Psoas muscle (tissue), 8 donors: Measurements from ENCODE around the gene ANKRD36C. TPM values are rescaled to one million over a fixed set of nuclear protein-coding genes. Genes with fewer than 3 reads are reported as not detected.
"Not testable (repeated sequence)": the region's sequence is repeated elsewhere in the genome, so short reads cannot be mapped to it uniquely, and the experiment has no call there.

ENCODE experiments used
- ATAC-seq, 4 donors: fragments of 200-7000 bp; cut with Tn5 transposase; one replicate each; pipeline ENCODE4 v1.9.1; 2020; ENCODE audit warnings: moderate library complexity in 3 of 4, mild to moderate bottlenecking in 2 of 4
- DNase-seq, 2 donors: peaks; one replicate each; pipeline ENCODE4 v3.0.0-alpha.2; 2020
- H3K27ac ChIP-seq: fragments of 200-600 bp; one replicate; pipeline ENCODE4 v1.8.0; 2022
- H3K27me3 ChIP-seq, 3 donors: fragments of 200-600 bp in 1 of 3; one replicate each; pipeline versions ENCODE4 v1.6.1 to v1.8.0; 2013 to 2022; ENCODE audit warnings: low read length in 2 of 3, mild to moderate bottlenecking in 2 of 3, moderate library complexity in 1 of 3; ENCODE audit not compliant: insufficient read depth in 3 of 3
- H3K36me3 ChIP-seq, 2 donors: fragments of 200-600 bp in 1 of 2; one replicate each; pipeline versions ENCODE4 v1.6.1 to v1.8.0; 2013 to 2022; ENCODE audit warnings: low read depth in 1 of 2, mild to moderate bottlenecking in 1 of 2, moderate library complexity in 1 of 2; ENCODE audit not compliant: insufficient read depth in 1 of 2
- H3K4me1 ChIP-seq: fragments of 200-600 bp; one replicate; pipeline ENCODE4 v1.8.0; 2022
- H3K4me3 ChIP-seq: fragments of 200-600 bp; one replicate; pipeline ENCODE4 v1.8.0; 2022; ENCODE audit warnings: mild to moderate bottlenecking
- H3K9me3 ChIP-seq: fragments of 200-600 bp; one replicate; pipeline ENCODE4 v1.8.0; 2022
- CTCF ChIP-seq: fragments of 200-600 bp; IDR thresholded peaks from one replicate; pipeline ENCODE4 v1.8.0; 2022; ENCODE audit warnings: antibody characterized with exemption
- WGBS, 3 donors: extraction: QIAGEN DNeasy Blood & Tissue Kit; methylation state at CpG; one replicate each; pipeline versions ENCODE4 v1.1.6 to v1.1.7; 2013; 5-methylcytosine and 5-hydroxymethylcytosine counted together
- intact Hi-C, 2 donors: fragments of 100-400 bp; cut with DNase I; formaldehyde crosslinking; loops; one replicate each; pipeline versions ENCODE4 v1.11.0 to v1.14.2; 2022
- polyA plus RNA-seq, 3 donors: library from polyadenylated mRNA; stranded (reverse); fragments of 200-250 nt; gene quantifications; one replicate each; pipeline ENCODE4 v1.2.3, GENCODE V29; 2013
- total RNA-seq, 4 donors: library from RNA; stranded (reverse); fragmentation: NEBNext Ultra II Directional in 2 of 4; extraction: Animal tissue kit (Norgen Biotek cat#: 25700) in 2 of 4; gene quantifications; one replicate each; pipeline versions ENCODE4 v1.2.1 to v1.2.4, GENCODE V29; 2021 to 2023
- donor health status: healthy with polysubstance abuse.
- donor health status: DM: no; HTN: no; CAD: no; lungs with moderate emphysema.
- donor health status: Bipolar disorder and iron deficiency.
- donor health status: healthy.
- donor health status: DM: yes; HTN: yes; CAD: no.
- donor health status: DM: no; HTN: no; CAD: no.
- donor health status: DM: no; HTN: no; CAD: no.
- donor health status: DM: yes; HTN: yes; CAD: no.

The ANKRD36C gene
- total and polyA plus RNA-seq, 7 donors, result 0.16 to 5.0 (median 1.1) TPM

- no peak for ATAC-seq
- WGBS, 3 donors, result 92 to 95% (median 93%) methylated on average over 8 of the region's 8 CpGs
- intact Hi-C loops, result no loop called here
Measured at GRCh38 chr2:95836151-95836550, 155.5 kb downstream of the ANKRD36C start.

GRCh38 chr2:95834077-95835013 lies 157.3 kb downstream of the ANKRD36C start:
- intact Hi-C loops, H3K4me1 ChIP-seq, H3K4me3 ChIP-seq, ATAC-seq, H3K9me3 ChIP-seq, H3K27me3 ChIP-seq, DNase-seq, H3K27ac ChIP-seq: not testable (repeated sequence)
- WGBS, 3 donors, result 97 to 99% (median 98%) methylated on average over 12 of the region's 12 CpGs
- H3K36me3 ChIP-seq, result peaks cover 0 to 10% of the 10 kb centered on the region in 2 donors

More at GRCh38 chr2:95836151-95836550, 155.5 kb downstream of the ANKRD36C start:
- TF ChIP-seq CTCF, result no peak
- no peaks in the 10 kb centered on the region for H3K4me1 ChIP-seq
- H3K36me3 ChIP-seq, result peaks cover 0 to 10% of the 10 kb centered on the region in 2 donors
- DNase-seq, result no peak
- no peak overlapping the region for H3K27ac ChIP-seq
- no peak overlapping the region for H3K4me3 ChIP-seq
- no peaks in the 10 kb centered on the region for H3K27me3 ChIP-seq
- H3K9me3 ChIP-seq, result no peaks in the 10 kb centered on the region

- intact Hi-C loops, H3K27me3 ChIP-seq, DNase-seq, H3K4me3 ChIP-seq, H3K27ac ChIP-seq, ATAC-seq, H3K4me1 ChIP-seq, H3K36me3 ChIP-seq: not testable (repeated sequence)
- peaks cover 41% of the 10 kb centered on the region for H3K9me3 ChIP-seq
- 92 to 93% (median 93%) methylated on average over 2 of the region's 3 CpGs for WGBS, 3 donors
Measured at GRCh38 chr2:95824218-95824617, 167.4 kb downstream of the ANKRD36C start.

- H3K4me1 ChIP-seq, intact Hi-C loops, H3K4me3 ChIP-seq, H3K27me3 ChIP-seq, DNase-seq, H3K36me3 ChIP-seq, ATAC-seq, H3K27ac ChIP-seq: not testable (repeated sequence)
- 97 to 100% (median 98%) methylated on average over 2 of the region's 2 CpGs for WGBS, 3 donors
- peaks cover 43% of the 10 kb centered on the region for H3K9me3 ChIP-seq
Measured at GRCh38 chr2:95817521-95817920, 174.1 kb downstream of the ANKRD36C start.

- intact Hi-C loops, H3K4me1 ChIP-seq, H3K4me3 ChIP-seq, H3K27ac ChIP-seq, H3K27me3 ChIP-seq, H3K36me3 ChIP-seq, DNase-seq, ATAC-seq: not testable (repeated sequence)
- H3K9me3 ChIP-seq, result peaks cover 22% of the 10 kb centered on the region
- 69 to 76% (median 70%) methylated on average over 1 of the region's 1 CpG for WGBS, 3 donors
Measured at GRCh38 chr2:95813311-95813710, 178.3 kb downstream of the ANKRD36C start.

GRCh38 chr2:95799892-95800291 lies 191.7 kb downstream of the ANKRD36C start:
- intact Hi-C loops, result no loop called here
- DNase-seq, result peak in 1 of 2 donors; percentile 16

GRCh38 chr2:95799147-95799889 lies 192.3 kb downstream of the ANKRD36C start:
- H3K36me3 ChIP-seq, H3K4me1 ChIP-seq, H3K27me3 ChIP-seq, H3K4me3 ChIP-seq, H3K9me3 ChIP-seq, ATAC-seq, H3K27ac ChIP-seq, intact Hi-C loops: not testable (repeated sequence)
- peak in 1 of 2 donors; percentile 21 for DNase-seq
- WGBS, 3 donors, result 68 to 77% (median 71%) methylated on average over 13 of the region's 13 CpGs

More at GRCh38 chr2:95799892-95800291, 191.7 kb downstream of the ANKRD36C start:
- TF ChIP-seq CTCF, result no peak
- H3K36me3 ChIP-seq, result no peaks in the 10 kb centered on the region
- no peak for ATAC-seq
- no peak overlapping the region for H3K4me3 ChIP-seq
- H3K4me1 ChIP-seq, result no peaks in the 10 kb centered on the region
- no peaks in the 10 kb centered on the region for H3K27me3 ChIP-seq
- peaks cover 3% of the 10 kb centered on the region for H3K9me3 ChIP-seq
- 94% methylated on average over 12 to 14 of the region's 14 CpGs for WGBS, 3 donors
- no peak overlapping the region for H3K27ac ChIP-seq

- H3K27me3 ChIP-seq, H3K27ac ChIP-seq, H3K9me3 ChIP-seq, H3K4me3 ChIP-seq, DNase-seq, intact Hi-C loops, H3K4me1 ChIP-seq, H3K36me3 ChIP-seq: not testable (repeated sequence)
- no CpG with 5 or more reads among the region's 18 CpGs for WGBS, 3 donors
- ATAC-seq, result peak; percentile 14 to 60 (median 28)
Measured at GRCh38 chr2:95796249-95797099, 195.2 kb downstream of the ANKRD36C start.
